Activated T-cell treated with anti-CD3 and anti-CD28 coated beads, Interleukin-2, amount 50 U/mL, for 1 hour (primary cell): Measurements from ENCODE around the gene CACNB4.
"Not testable (repeated sequence)": the region's sequence is repeated elsewhere in the genome, so short reads cannot be mapped to it uniquely, and the experiment has no call there.

Source experiments
- DNase-seq: peaks from one replicate; pipeline ENCODE4 v3.0.0-alpha.2; 2020

CACNB4 gene

GRCh38 chr2:152049541-152049940 lies 49.3 kb downstream of the CACNB4 start:
- no peak for DNase-seq

DNA sequence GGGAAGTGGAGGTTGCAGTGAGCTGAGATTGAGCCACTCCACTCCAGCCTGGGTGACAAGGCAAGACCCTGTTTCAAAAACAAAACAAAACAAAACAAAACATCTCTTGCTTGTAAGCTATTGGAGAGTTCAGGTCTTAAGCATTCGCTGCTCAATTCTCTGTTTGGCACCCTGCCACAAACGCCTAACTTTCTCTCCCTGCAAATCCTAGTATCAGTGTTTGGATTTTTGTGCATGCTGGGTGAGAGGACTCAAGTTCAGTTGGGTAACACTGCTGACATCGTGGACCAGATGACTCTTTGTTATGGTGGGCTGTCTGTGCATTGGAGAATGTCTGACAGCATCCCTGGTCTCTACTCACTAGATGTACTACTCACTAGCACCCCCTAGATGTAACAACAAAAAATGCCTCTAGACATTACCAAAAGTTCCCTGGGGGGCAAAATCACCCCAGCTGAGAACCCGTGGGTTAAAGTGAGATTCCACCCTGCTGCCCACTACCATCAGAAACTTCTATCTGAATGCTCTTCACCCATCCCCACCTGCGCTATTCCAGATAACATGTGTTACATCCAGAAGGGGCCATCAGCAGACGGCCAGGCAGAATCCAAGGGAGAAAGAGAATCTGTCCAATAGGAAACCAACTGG lies 50.9 kb downstream of the CACNB4 start:
- DNase-seq: no peak

GRCh38 chr2:152046940-152047339 lies 51.9 kb downstream of the CACNB4 start:
- no peak for DNase-seq

- no peak for DNase-seq
These were observed 55.9 kb downstream of the CACNB4 start for GRCh38 chr2:152042636-152043615.

GRCh38 chr2:152038441-152038958 lies 60.3 kb downstream of the CACNB4 start:
- no peak for DNase-seq

- DNase-seq: no peak
These were observed 61.0 kb downstream of the CACNB4 start for GRCh38 chr2:152037743-152038435.

- DNase-seq: peak; percentile 31
These were observed 62.0 kb downstream of the CACNB4 start for GRCh38 chr2:152036611-152037469.

- DNase-seq: no peak
These were observed 64.5 kb downstream of the CACNB4 start for GRCh38 chr2:152034257-152034801.

DNA sequence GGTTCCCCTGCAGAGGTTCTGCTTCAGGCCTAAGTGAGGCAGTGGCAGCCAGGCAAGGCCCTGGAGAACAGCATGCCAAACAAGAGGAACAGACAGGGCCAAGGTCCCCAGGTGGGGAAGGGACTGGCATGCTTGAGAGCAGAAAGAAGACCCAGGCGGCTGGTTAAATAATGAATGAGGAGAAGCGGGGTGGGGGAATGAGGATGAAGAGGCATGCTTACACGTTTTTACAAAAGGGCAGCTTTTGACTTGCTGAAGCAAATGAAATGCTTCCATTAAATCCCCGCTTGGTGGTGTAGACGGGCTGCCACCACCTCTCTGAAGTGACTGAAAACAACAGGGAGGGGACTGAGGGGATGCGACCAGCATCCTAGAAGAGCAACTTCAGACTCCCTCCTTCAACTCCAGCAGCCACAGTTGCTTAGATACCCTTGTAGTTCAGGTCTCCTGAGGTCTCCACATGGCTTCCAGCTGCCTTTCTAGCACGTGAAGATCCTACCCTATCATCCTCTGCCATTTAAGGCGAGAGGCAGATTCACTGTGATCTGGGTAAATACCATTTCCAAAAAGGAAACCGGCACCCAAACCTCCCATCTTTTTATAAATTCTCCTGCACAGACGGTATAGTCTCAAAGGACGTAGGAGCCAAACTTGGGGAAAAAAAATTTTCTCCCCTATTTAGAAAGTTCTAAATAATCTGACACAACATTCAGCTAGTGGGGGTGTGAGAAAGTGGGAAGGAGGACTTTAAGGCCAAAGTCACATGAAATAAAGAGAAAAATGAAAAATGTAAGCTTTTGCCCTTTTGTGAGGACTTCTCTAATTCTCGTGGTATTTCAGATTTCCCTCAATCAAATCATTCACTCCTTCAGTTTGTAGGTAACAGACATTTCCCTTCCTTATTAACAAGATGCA lies 65.6 kb downstream of the CACNB4 start:
- no peak for DNase-seq

DNA sequence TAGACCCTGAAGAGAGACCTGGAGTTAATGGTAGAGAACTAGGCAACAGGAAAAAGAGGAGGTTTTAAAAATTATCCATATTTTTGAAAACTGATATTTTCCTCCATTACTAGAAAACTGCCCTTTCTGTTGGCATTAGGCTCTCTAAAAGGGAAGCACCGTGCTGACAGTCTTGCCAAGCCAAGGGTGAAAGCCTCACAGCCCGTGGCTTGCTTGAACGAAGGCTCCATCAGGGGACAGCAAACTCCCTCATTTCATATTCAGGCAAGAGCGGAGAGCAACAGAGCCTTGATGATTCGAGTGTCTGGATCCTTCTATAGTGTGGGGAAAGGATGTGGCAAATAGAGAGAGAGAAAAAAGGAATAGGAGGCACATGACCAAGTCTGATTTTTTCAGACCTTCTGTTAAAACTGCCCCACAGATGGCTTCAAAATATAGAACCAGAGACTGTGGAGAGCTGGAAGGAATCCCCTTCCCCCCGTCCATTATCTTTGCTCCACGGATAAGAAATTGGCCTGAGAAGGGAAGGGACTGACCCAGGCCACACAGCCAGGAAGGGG lies 67.0 kb downstream of the CACNB4 start:
- no peak for DNase-seq

GRCh38 chr2:152030596-152031328 lies 68.1 kb downstream of the CACNB4 start:
- DNase-seq: not testable (repeated sequence)

- DNase-seq: no peak
These were observed 70.5 kb downstream of the CACNB4 start for GRCh38 chr2:152028182-152028862.

- DNase-seq: peak; percentile 77
These were observed 73.1 kb downstream of the CACNB4 start for GRCh38 chr2:152025678-152026287.

- no peak for DNase-seq
These were observed 74.4 kb downstream of the CACNB4 start for GRCh38 chr2:152024477-152024876.

GRCh38 chr2:152022090-152022489 lies 76.8 kb downstream of the CACNB4 start:
- DNase-seq: no peak

- DNase-seq: not testable (repeated sequence)
These were observed 77.8 kb downstream of the CACNB4 start for GRCh38 chr2:152021001-152021400.

DNA sequence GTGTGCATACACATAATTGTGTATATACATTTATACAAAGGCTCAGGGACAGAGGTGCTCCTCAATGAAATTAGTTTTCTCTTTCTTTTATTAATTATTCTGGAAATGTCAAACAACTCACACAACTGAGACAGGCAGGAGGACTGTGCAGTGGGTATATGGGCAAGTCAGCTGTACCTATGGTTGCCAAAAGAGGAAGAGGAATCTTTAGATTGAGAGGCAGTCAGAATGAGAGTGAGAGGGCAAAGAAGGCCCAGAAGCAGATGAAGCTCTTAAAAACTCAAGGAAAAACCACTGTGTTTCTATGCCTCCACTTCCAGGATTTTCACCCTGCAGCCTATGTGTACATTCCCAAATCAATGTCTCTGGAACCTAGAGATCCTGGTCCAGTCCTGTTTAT lies 79.1 kb downstream of the CACNB4 start:
- no peak for DNase-seq
